ENCODE results near the gene RSRP1. TPM values are rescaled to one million over a fixed set of nuclear protein-coding genes. Genes with fewer than 3 reads are reported as not detected.

The RSRP1 gene
- total RNA-seq, 8 experiments from 2014 or later = 78.4 to 172 (median 102) TPM

- in situ Hi-C loops (cut with MboI; ENCODE audit: low pct_unique_long_range_greater_than_20kb in 2 of 9, low sequenced_read_pairs in 9 of 9, unreplicated experiment in 9 of 9) = loop anchor here in 2 of 9 experiments (25.0 kb wide), 1 partner anchor 580 kb away; the partner anchor contains the start of genes MTFR1L (in 2 of the 2) and SELENON (in 2 of the 2)
- peak; percentile 82 to 94 (median 92) for ATAC-seq (replicated peaks in 6 of 8)
- Histone ChIP-seq H3K4me1 (replicated peaks in 1 of 2) (peaks cover 8 to 15% of the 10 kb centered on the region in 2 donors), H3K4me3 (peak within 1 kb of the TSS; percentile 65 to 89 (median 71)), H3K27ac (peak within 1 kb of the TSS; percentile 79 to 91)
- 0 to 3% (median 1%) methylated on average over 9 to 38 of the region's 54 CpGs; no CpG with 5 or more reads in 2 of the 10 experiments for WGBS, 10 experiments
Observed at GRCh38 chr1:25232027-25232865, 15.0 kb downstream of the RSRP1 start, which contains the start of gene SYF2. Gene SYF2 (minus strand): TSS chr1:25232502. CDS start chr1:25232467, 35 bp downstream.

DNA sequence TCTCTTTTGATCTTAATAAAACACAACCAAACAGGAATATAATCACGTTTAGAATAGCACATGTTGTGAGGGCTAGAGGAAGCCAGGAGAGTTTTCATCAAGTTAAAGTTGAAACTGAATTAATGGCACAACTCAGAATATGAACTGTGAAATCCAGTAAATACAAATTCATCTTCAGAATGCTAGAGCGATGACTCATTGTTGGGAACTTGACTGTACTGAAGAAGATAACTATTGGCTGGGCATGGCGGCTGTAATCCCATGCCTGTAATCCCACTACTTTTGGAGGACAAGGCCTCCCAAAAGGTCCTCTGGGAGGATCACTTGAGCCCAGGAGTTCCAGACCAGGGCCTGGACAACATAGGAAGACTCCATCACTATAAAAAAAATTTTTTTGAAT lies 23.8 kb downstream of the RSRP1 start:
- peak in 1 of 8 experiments; percentile 63 for ATAC-seq (replicated peaks in 6 of 8)

GRCh38 chr1:25222606-25223005 lies 24.6 kb downstream of the RSRP1 start:
- in situ Hi-C loops (cut with MboI; ENCODE audit: low pct_unique_long_range_greater_than_20kb in 2 of 9, low sequenced_read_pairs in 9 of 9, unreplicated experiment in 9 of 9) = loop anchor here in 5 of 9 experiments (25.0 kb wide), 3 partner anchors 285 to 535 kb away; partner anchors contain the start of gene RUNX3 (in 3 of the 5)
- WGBS, 10 experiments = 65 to 100% (median 92%) methylated on average over 2 to 4 of the region's 4 CpGs; no CpG with 5 or more reads in 3 of the 10 experiments
- no peak for ATAC-seq (replicated peaks in 6 of 8)
- Histone ChIP-seq H3K27ac (no peak overlapping the region), H3K4me3 (no peak overlapping the region), H3K4me1 (replicated peaks in 1 of 2) (no peaks in the 10 kb centered on the region)

More for the DNA sequence above, 23.8 kb downstream of the RSRP1 start:
- Histone ChIP-seq H3K4me3 (no peak overlapping the region), H3K4me1 (replicated peaks in 1 of 2) (no peaks in the 10 kb centered on the region), H3K27ac (no peak overlapping the region)
- WGBS, 10 experiments = 14 to 100% (median 84%) methylated on average over 1 to 3 of the region's 3 CpGs; no CpG with 5 or more reads in 1 of the 10 experiments
- in situ Hi-C loops (cut with MboI; ENCODE audit: low pct_unique_long_range_greater_than_20kb in 2 of 9, low sequenced_read_pairs in 9 of 9, unreplicated experiment in 9 of 9) = loop anchor here in 5 of 9 experiments (25.0 kb wide), 3 partner anchors 286 to 536 kb away; partner anchors contain the start of gene RUNX3 (in 3 of the 5)

DNA sequence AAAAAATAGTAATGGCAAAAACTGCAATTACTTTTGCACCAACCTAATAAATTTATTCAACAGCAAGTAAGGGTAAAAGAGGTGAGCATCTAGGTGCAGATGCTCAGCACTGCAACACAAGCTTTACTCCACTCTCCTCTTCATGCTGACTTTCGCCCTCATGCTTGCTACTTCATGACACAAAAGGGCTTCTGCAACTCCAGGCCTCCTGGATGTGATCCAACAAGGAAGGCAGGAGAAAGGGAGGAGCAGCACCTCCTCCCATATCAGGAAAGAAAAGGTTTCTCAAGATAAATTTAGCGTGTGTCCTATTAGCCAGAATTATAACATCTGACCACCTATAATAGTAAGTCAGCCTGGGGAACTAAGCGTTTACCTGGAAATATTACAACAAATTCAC lies 26.6 kb downstream of the RSRP1 start:
- H3K27ac ChIP-seq = no peak overlapping the region
- in situ Hi-C loops (cut with MboI; ENCODE audit: low pct_unique_long_range_greater_than_20kb in 2 of 9, low sequenced_read_pairs in 9 of 9, unreplicated experiment in 9 of 9) = loop anchor here in 5 of 9 experiments (25.0 kb wide), 3 partner anchors 283 to 533 kb away; partner anchors contain the start of gene RUNX3 (in 3 of the 5)
- no peaks in the 10 kb centered on the region for H3K4me1 ChIP-seq (replicated peaks in 1 of 2)
- H3K4me3 ChIP-seq = no peak overlapping the region
- ATAC-seq (replicated peaks in 6 of 8) = no peak
- 64 to 100% (median 97%) methylated on average over 2 to 3 of the region's 3 CpGs; no CpG with 5 or more reads in 2 of the 10 experiments for WGBS, 10 experiments

GRCh38 chr1:25219661-25220251 lies 27.5 kb downstream of the RSRP1 start:
- no peak for ATAC-seq (replicated peaks in 6 of 8)
- in situ Hi-C loops (cut with MboI; ENCODE audit: low pct_unique_long_range_greater_than_20kb in 2 of 9, low sequenced_read_pairs in 9 of 9, unreplicated experiment in 9 of 9) = loop anchor here in 5 of 9 experiments (25.0 kb wide), 3 partner anchors 282 to 532 kb away; partner anchors contain the start of gene RUNX3 (in 3 of the 5)
- Histone ChIP-seq H3K4me1 (replicated peaks in 1 of 2) (no peaks in the 10 kb centered on the region), H3K4me3 (no peak overlapping the region), H3K27ac (no peak overlapping the region)
- 90 to 98% (median 96%) methylated on average over 3 to 8 of the region's 9 CpGs; no CpG with 5 or more reads in 3 of the 10 experiments for WGBS, 10 experiments

DNA sequence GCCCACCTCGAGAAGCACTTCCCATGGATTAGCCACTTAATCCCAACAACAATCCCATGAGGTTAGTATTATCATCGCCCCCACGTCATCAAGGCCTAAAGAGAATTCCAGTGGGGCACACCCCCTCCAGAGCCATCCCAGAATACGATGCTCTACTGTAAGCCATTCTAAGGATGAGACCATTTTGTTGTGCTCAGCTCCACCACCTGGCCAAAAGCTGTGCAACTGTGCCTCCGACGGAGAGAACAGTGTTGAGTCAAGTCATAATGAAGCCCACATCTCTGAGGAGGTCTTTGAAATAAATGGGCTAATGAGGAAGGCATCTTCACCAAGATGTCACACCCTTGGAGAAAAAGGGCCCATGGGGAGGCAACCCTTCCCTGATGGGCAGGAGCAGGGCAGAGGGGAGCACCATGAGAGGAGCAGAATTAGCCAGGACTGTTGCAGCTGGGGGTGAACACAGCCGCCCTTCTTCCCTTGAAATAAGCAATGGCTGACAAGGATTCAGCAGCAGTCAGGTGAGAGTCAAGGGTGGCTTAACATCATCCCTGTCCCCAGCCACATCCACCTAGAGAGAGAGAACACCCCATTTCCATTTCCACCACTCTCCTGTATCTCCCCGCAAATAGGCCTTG lies 29.5 kb downstream of the RSRP1 start:
- in situ Hi-C loops (cut with MboI; ENCODE audit: low pct_unique_long_range_greater_than_20kb in 2 of 9, low sequenced_read_pairs in 9 of 9, unreplicated experiment in 9 of 9) = loop anchor here in 5 of 9 experiments (25.0 kb wide), 3 partner anchors 280 to 530 kb away; partner anchors contain the start of gene RUNX3 (in 3 of the 5)
- H3K4me3 ChIP-seq = no peak overlapping the region
- no peak overlapping the region for H3K27ac ChIP-seq
- 30 to 89% (median 86%) methylated on average over 1 to 7 of the region's 8 CpGs; no CpG with 5 or more reads in 4 of the 10 experiments for WGBS, 10 experiments
- ATAC-seq (replicated peaks in 6 of 8) = peak in 2 of 8 experiments; percentile 13 to 40
- no peaks in the 10 kb centered on the region for H3K4me1 ChIP-seq (replicated peaks in 1 of 2)

GRCh38 chr1:25217015-25217414 lies 30.2 kb downstream of the RSRP1 start:
- Histone ChIP-seq H3K4me1 (replicated peaks in 1 of 2) (no peaks in the 10 kb centered on the region), H3K4me3 (no peak overlapping the region), H3K27ac (no peak overlapping the region)
- WGBS, 10 experiments = 0 to 100% (median 84%) methylated on average over 1 to 3 of the region's 3 CpGs; no CpG with 5 or more reads in 2 of the 10 experiments
- in situ Hi-C loops (cut with MboI; ENCODE audit: low pct_unique_long_range_greater_than_20kb in 2 of 9, low sequenced_read_pairs in 9 of 9, unreplicated experiment in 9 of 9) = loop anchor here in 5 of 9 experiments (25.0 kb wide), 3 partner anchors 280 to 530 kb away; partner anchors contain the start of gene RUNX3 (in 3 of the 5)
- no peak for ATAC-seq (replicated peaks in 6 of 8)

- 74 to 100% (median 95%) methylated on average over 1 to 4 of the region's 4 CpGs; no CpG with 5 or more reads in 2 of the 10 experiments for WGBS, 10 experiments
Observed at GRCh38 chr1:25216123-25216522, 31.1 kb downstream of the RSRP1 start.

GRCh38 chr1:25212725-25213124 lies 34.5 kb downstream of the RSRP1 start:
- in situ Hi-C loops (cut with MboI; ENCODE audit: low pct_unique_long_range_greater_than_20kb in 2 of 9, low sequenced_read_pairs in 9 of 9, unreplicated experiment in 9 of 9) = loop anchor here in 5 of 9 experiments (25.0 kb wide), 3 partner anchors 275 to 525 kb away; partner anchors contain the start of gene RUNX3 (in 3 of the 5)
- H3K27ac ChIP-seq = no peak overlapping the region
- no peak overlapping the region for H3K4me3 ChIP-seq
- ATAC-seq (replicated peaks in 6 of 8) = peak in 1 of 8 experiments; percentile 19
- H3K4me1 ChIP-seq (replicated peaks in 1 of 2) = peaks cover 3 to 10% of the 10 kb centered on the region in 2 donors
- 40 to 85% (median 67%) methylated on average over 2 to 5 of the region's 5 CpGs; no CpG with 5 or more reads in 2 of the 10 experiments for WGBS, 10 experiments

More at GRCh38 chr1:25216123-25216522, 31.1 kb downstream of the RSRP1 start:
- H3K4me1 ChIP-seq (replicated peaks in 1 of 2) = no peaks in the 10 kb centered on the region
- no peak overlapping the region for H3K4me3 ChIP-seq
- in situ Hi-C loops (cut with MboI; ENCODE audit: low pct_unique_long_range_greater_than_20kb in 2 of 9, low sequenced_read_pairs in 9 of 9, unreplicated experiment in 9 of 9) = loop anchor here in 5 of 9 experiments (25.0 kb wide), 3 partner anchors 279 to 529 kb away; partner anchors contain the start of gene RUNX3 (in 3 of the 5)
- ATAC-seq (replicated peaks in 6 of 8) = no peak
- no peak overlapping the region for H3K27ac ChIP-seq

DNA sequence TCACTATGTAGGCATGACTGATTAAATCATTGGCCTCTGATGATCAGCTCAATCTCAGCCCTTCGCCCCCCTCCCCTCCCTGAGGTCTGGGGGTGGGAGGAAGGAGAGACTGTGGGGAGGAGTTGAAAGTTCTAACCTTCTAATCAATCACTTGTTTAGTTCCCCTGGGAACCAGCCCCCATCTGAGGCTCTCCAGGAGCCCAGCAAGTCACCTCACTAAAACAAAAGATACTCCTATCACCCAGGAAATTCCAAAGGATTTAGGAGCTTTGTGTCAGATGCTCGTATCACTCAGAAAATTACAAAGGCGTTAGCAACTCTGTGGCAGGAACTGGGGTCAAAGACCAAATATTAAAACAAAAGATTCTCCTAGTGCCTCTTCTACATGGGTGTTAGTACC lies 36.5 kb downstream of the RSRP1 start:
- no peak for ATAC-seq (replicated peaks in 6 of 8)
- 39 to 83% (median 54%) methylated on average over 1 to 3 of the region's 3 CpGs; no CpG with 5 or more reads in 6 of the 10 experiments for WGBS, 10 experiments
- Histone ChIP-seq H3K27ac (no peak overlapping the region), H3K4me1 (replicated peaks in 1 of 2) (peaks cover 3 to 10% of the 10 kb centered on the region in 2 donors), H3K4me3 (no peak overlapping the region)
- in situ Hi-C loops (cut with MboI; ENCODE audit: low pct_unique_long_range_greater_than_20kb in 2 of 9, low sequenced_read_pairs in 9 of 9, unreplicated experiment in 9 of 9) = loop anchor here in 5 of 9 experiments (25.0 kb wide), 3 partner anchors 273 to 523 kb away; partner anchors contain the start of gene RUNX3 (in 3 of the 5)

- H3K4me3 ChIP-seq = no peak overlapping the region
- ATAC-seq (replicated peaks in 6 of 8) = no peak
- in situ Hi-C loops (cut with MboI; ENCODE audit: low pct_unique_long_range_greater_than_20kb in 2 of 9, low sequenced_read_pairs in 9 of 9, unreplicated experiment in 9 of 9) = loop anchor here in 5 of 9 experiments (25.0 kb wide), 3 partner anchors 272 to 522 kb away; partner anchors contain the start of gene RUNX3 (in 3 of the 5)
- peaks cover 3 to 10% of the 10 kb centered on the region in 2 donors for H3K4me1 ChIP-seq (replicated peaks in 1 of 2)
- WGBS, 10 experiments = 85 to 100% (median 100%) methylated on average over 1 to 2 of the region's 4 CpGs; no CpG with 5 or more reads in 3 of the 10 experiments
- no peak overlapping the region for H3K27ac ChIP-seq
Observed at GRCh38 chr1:25209516-25209915, 37.7 kb downstream of the RSRP1 start.
